SIG-M5 treated with dmso at 0.1 percent for 504 hours (cell line): ENCODE results near the gene KRTAP4-9.
"Not testable (repeated sequence)": the region's sequence is repeated elsewhere in the genome, so short reads cannot be mapped to it uniquely, and the experiment has no call there.

Experiments used
- DNase-seq: peaks from one replicate; lab custom pipeline; 2025; ENCODE audit not compliant: unreplicated experiment; lab: John Stamatoyannopoulos, UW

Gene KRTAP4-9

GRCh38 chr17:41105347-41105746 is at the start of gene KRTAP4-9:
TSS of gene KRTAP4-9 (plus strand) at chr17:41105389. CDS start at chr17:41105389, 0 bp downstream.
- DNase-seq: not testable (repeated sequence)

DNA sequence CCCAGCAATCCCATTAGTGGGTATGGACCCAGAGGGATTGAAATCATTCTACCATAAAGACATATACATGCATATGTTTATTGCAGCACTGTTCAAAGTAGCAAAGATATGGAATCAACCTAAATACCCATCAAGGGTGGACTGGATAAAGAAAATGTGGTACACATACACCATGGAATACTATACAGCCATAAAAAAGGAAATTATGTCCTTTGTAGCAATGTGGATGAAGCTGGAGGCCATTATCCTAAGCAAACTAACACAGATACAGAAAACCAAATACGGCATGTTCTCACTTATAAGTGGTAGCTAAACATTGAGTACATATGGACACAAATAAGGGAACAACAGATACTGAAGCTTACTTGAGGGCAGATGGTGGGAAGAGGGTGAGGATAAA is 47.6 kb upstream of the KRTAP4-9 start:
- DNase-seq: no peak

DNA sequence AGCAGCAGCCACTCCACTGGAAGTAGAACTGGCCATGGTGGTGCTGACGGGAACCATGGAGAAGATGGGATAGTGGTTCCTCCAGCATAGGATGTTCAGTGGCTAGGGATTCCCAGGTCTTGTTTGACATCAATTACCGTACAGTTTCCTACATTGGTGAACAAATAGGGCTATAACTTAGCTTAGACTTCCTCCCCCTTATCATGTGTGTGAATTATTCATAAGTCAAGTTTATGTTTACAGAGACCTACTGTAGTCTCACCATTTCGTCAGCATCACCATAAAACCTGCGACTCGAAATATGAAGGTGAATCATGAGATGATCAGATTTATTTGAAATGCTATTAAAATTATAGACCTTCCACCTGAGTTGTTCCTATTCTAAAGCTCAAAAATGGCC is 46.4 kb upstream of the KRTAP4-9 start:
- no peak for DNase-seq

DNA sequence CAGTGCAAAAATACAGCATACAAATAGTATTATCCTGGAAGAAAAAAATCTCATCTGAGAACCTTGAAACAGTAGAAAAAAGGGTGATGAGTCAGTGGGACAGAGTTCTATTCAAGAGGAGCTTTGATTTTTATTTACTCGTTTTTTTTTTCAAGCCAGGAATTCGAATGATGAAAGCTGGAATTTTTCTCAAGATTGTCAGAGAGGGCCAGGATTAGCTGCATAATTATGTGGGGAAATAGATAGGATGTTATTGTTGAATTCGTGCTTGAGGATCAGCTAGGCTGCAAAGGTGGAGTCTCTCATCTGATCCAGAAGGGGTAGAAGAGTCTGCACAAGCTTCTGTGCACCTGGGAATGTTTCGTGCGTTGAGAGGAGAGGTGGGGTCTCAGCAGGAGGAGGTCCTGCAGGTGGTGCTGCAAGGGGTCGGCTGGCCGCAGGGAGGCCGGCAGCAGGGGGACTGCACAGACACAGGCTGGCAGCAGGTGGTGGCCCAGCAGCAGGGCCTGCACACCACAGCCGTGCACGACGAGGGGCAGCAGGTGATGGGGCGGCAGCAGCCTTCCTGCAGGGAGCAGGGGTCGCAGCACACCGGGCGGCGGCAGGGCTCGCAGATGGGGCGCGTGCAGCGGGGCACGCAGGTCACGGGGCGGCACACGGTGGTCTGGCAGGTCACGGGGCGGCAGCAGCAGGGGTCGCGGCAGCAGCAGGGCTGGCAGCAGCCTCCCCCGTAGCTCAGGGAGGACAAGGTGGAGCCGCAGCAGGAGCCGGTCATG is 45.7 kb upstream of the KRTAP4-9 start:
- not testable (repeated sequence) for DNase-seq

DNA sequence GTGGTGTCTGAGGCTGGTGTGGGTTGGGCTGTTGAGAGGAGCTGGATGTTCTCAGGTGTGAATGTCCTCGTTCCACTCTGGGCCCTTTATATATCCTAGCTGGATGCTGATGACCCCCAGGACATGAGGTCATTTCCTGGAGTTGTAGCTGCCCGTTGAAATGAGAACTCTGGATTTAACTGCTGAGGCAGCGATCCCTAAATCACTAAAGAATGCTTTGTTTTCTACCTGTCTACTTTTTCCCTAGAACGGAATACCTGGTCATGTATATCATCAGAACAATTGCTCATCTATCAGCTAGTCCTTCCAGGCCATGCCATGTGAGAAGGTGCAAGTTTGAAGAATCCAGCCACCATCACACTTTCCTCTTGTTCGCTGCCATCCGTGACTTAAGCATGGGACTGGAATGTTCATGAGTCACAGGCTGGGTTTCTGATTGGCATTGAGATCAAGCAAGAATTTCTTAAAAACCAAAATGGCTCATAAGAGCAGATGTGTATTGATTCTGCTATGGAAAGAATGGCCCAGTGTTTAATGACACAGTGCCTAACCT is 45.1 kb upstream of the KRTAP4-9 start, which contains the start of gene KRTAP2-3:
KRTAP2-3 (minus strand) TSS at position 63 of the 553 bp plus-strand sequence. CDS start 64 bp downstream, outside the sequence.
- no peak for DNase-seq

DNA sequence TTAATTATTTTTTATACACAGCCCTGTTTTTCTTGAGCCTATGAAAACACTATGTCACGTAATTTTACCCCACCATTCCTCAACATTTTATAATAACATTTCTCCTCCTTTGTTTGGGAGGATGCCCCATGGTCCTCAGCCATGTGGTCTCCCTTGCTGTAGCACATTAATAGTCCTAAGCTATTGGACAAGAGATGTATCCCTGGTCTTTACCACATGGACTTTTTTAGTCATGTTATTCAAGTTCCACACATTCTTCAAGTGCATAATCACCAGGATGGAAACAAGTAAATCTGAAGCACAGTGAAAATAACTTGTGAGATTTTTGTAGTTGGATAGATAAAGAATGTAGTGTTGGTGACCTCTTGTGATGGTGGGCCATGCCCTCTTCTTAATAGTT is 43.2 kb upstream of the KRTAP4-9 start:
- DNase-seq: no peak

DNA sequence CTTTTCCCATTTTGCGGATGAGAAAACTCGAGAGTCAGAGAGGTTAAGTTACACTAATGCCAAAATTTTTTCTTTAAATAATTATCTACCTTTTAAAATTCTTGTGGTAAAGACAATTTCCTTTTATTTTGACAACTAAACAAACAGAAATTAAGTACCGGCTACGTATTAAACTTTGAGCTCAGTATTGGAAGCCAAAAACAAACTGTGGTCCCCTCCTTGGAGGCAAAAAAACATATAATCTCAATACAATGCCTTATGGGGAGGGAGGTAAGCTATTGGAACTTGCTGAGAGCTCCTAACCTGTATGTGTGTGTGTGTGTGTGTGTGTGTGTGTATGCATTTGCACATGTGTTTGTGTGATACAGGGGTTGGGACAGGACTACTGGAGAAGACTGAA is 41.7 kb upstream of the KRTAP4-9 start:
- DNase-seq: no peak

DNA sequence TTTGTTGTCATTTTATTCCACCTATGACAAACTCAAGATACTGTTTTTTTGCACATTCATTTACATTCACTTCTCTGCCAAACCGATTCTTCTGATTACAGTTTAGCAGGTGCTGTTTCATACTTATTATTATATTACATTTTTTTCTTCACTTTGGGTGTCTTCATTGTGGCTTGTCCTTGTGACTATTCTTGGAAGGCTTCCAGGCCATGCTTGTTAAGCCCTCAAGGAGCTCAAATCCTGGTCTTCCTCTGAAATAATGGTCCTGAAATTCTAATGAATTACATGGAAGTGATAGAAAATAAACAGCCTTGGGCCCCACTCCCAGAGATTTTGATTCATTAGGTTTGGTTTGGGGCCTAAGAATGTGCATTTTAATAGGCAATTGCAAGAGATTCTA is 40.9 kb upstream of the KRTAP4-9 start:
- DNase-seq: no peak

GRCh38 chr17:41065016-41065689 is 40.0 kb upstream of the KRTAP4-9 start:
- DNase-seq: not testable (repeated sequence)

DNA sequence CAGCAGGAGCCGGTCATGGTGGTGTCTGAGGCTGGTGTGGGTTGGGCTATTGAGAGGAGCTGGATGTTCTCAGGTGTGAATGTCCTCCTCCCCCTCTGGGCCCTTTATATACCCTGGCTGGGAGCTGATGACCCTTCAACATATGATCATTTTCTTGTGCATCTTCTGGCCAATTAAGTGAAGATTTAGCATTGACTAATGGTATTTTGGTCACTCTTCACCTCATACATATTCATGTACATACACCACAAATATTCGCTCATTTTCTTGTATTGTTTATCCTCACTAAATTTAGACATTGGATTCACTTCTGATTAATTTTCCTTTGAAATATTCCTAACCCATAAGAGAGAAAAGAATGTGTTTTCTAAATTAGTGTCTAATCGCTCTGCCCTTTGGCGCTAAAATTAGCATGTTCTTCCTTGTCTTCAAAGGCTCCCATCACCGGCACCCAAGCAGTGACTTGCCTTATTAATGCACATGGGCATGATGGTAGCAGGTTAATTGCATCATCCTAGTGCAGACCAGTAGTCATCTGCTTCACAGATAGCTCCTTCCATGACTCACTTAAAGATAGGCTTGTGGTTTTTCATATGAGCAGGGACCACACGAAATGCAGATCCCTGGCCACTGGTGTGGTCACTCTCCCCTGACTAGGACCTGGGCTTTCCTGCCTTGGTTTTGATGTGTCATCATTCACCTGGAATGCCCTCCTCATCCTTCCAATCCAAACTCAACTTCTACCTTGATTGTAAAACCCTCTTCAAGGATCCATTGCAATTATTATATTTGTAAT is 39.2 kb upstream of the KRTAP4-9 start, which contains the start of gene KRTAP2-4:
KRTAP2-4 (minus strand) TSS at position 51 of the 796 bp plus-strand sequence; CDS start at position 17, 34 bp downstream.
- DNase-seq: no peak

GRCh38 chr17:41067281-41067680 is 37.9 kb upstream of the KRTAP4-9 start:
- no peak for DNase-seq

- no peak for DNase-seq
Measured at GRCh38 chr17:41069031-41069430, 36.2 kb upstream of the KRTAP4-9 start.

DNA sequence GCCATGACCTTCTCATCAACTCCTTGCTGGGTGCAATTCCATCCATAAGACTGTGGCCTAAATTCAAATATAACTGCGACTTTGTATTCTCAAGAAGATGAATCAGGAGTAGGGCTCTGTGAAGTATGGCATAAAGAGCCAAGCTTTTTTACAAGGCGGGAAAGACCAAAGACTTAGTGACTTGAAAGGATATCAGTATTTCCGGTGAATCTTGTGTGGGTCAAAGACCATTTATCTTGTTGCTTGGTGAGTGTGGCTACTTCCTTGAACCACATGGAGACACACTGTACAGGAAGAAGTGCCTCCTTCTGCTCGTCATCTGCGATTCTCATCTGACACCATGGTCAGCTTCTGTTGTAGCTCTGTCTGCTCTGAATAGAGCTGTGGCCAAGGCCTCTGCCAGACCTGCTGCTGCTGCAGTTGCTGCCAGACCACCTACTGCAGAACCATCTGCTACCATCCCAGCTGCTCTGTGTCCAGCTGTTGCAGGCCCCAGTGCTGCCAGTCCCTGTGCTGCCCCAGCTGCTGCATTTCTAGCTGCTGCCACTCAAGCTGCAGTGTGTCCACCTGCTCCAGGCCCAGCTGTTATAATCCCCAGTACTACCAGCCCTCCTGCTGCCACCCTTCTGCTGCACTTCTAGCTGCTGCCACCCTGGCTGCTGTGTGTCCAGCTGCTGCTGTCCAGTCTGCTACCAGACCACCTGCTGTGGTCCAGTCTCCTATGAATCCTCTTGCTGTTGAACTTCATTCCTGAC is 33.4 kb upstream of the KRTAP4-9 start:
- DNase-seq: no peak

GRCh38 chr17:41073676-41074075 is 31.5 kb upstream of the KRTAP4-9 start:
- no peak for DNase-seq

- DNase-seq: no peak
Measured at GRCh38 chr17:41076788-41077187, 28.4 kb upstream of the KRTAP4-9 start.

GRCh38 chr17:41082626-41083025 is 22.6 kb upstream of the KRTAP4-9 start:
- DNase-seq: no peak

DNA sequence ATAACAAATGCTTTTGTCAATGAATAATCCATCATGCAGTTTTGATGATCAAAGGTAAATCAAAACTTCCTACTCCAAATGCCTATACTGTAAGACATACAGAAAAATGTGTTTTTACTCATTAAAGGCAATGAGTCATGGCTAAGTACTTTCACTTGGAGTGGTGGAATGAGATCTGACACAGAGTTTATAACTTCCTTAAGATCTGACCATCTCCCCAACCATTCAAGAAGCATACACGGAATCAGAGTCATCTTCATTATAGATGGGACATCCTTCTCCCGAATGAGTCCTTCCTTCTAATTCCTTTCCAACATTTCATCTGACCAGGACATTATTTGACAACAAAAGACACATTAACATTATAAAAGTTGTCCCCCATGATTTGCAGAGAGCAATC is 21.8 kb upstream of the KRTAP4-9 start:
- DNase-seq: not testable (repeated sequence)

GRCh38 chr17:41084100-41084856 is 20.9 kb upstream of the KRTAP4-9 start, which contains the start of gene KRTAP4-7:
TSS of gene KRTAP4-7 (plus strand) at chr17:41084150. CDS start at chr17:41084207, 57 bp downstream.
- DNase-seq: not testable (repeated sequence)

DNA sequence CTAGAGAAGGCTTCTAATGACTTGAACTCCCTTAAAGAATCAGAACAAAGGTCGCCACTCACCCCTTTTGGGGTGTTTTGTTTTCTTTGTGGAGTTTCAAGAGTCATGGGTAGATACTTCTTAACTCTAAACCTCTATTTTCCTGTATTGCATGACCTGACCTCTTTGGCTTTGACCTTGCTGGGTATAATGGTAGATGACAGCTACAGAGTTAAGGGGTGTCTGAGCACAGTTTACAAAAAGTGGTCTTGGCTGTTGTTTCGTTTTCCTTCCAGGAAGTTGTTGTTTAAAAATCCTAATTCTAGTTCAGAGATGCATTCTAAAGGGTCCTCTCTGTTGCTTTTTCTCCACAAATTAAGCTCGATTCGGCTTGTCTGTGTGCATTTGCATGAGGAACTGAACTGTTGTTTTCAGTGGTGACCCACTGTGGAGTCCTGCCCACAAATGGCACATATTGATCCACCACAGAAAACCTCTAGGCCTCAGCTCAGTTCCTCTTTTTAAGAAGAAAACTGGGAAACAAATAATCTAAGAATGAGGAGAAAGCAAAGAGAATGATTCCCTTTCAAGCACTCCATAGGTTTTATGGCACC is 16.3 kb upstream of the KRTAP4-9 start:
- not testable (repeated sequence) for DNase-seq
